CD14-positive monocyte (primary cell): Measurements from ENCODE around the gene MSTN. TPM values are rescaled to one million over a fixed set of nuclear protein-coding genes. Genes with fewer than 3 reads are reported as not detected.

Source experiments
- DNase-seq, 3 donors: peaks; one replicate each; pipeline ENCODE4 v3.0.0-alpha.2; 2011 to 2022
- H2AFZ ChIP-seq: 2 replicates; pipeline ENCODE4 v1.6.0; 2012; ENCODE audit warnings: mild to moderate bottlenecking, low read depth, low read length, inconsistent platforms; ENCODE audit not compliant: insufficient read depth, poor library complexity, severe bottlenecking
- H3K27ac ChIP-seq, 2 donors: 1 replicate in 1 of 2; 2 replicates in 1 of 2; pipeline ENCODE4 v1.5.1; 2012 to 2013; ENCODE audit warnings: low read length in 2 of 2, control low read depth in 1 of 2, inconsistent platforms in 1 of 2, low read depth in 1 of 2, mild to moderate bottlenecking in 1 of 2
- H3K27me3 ChIP-seq, 2 donors: one replicate each; pipeline versions ENCODE4 v1.6.0 to v1.6.1; 2011 to 2013; ENCODE audit warnings: low read length in 2 of 2; ENCODE audit not compliant: control insufficient read depth in 2 of 2, insufficient read depth in 2 of 2
- H3K36me3 ChIP-seq, 2 donors: replicated peaks in 1 of 2; 1 replicate in 1 of 2; 2 replicates in 1 of 2; pipeline versions ENCODE4 v1.5.1 to v1.6.1; 2012 to 2013; ENCODE audit warnings: low read length in 2 of 2, control low read depth in 1 of 2, inconsistent platforms in 1 of 2, mild to moderate bottlenecking in 1 of 2; ENCODE audit not compliant: insufficient read depth in 2 of 2, control insufficient read depth in 1 of 2
- H3K4me1 ChIP-seq, 2 donors: 1 replicate in 1 of 2; 2 replicates in 1 of 2; pipeline versions ENCODE4 v1.5.1 to v1.6.1; 2012 to 2013; ENCODE audit warnings: low read length in 2 of 2, control low read depth in 1 of 2, inconsistent platforms in 1 of 2, mild to moderate bottlenecking in 1 of 2, moderate library complexity in 1 of 2; ENCODE audit not compliant: insufficient read depth in 2 of 2, control insufficient read depth in 1 of 2
- H3K4me2 ChIP-seq: replicated peaks from 2 replicates; pipeline ENCODE3; 2012; ENCODE audit warnings: low read length, moderate library complexity, mild to moderate bottlenecking; ENCODE audit not compliant: poor library complexity, severe bottlenecking; ENCODE audit errors: extremely low read depth
- H3K4me3 ChIP-seq, 3 experiments: fragments of 200-600 bp in 1 of 3; sonication (generic) in 1 of 3; replicated peaks in 1 of 3; 1 replicate in 2 of 3; 2 replicates in 1 of 3; pipeline ENCODE4 v1.5.1; 2011 to 2013; ENCODE audit warnings: low read length in 3 of 3, mild to moderate bottlenecking in 3 of 3, control low read depth in 2 of 3, low read depth in 2 of 3, inconsistent platforms in 1 of 3, moderate library complexity in 1 of 3
- H3K79me2 ChIP-seq: 2 replicates; pipeline ENCODE4 v1.6.0; 2012; ENCODE audit warnings: mild to moderate bottlenecking, control low read depth, inconsistent platforms, low read length, moderate library complexity; ENCODE audit not compliant: insufficient read depth
- H3K9ac ChIP-seq: 2 replicates; pipeline ENCODE4 v1.6.0; 2017; ENCODE audit warnings: low read length, mild to moderate bottlenecking; ENCODE audit not compliant: insufficient read depth, poor library complexity, severe bottlenecking
- H3K9me3 ChIP-seq, 2 donors: replicated peaks in 1 of 2; 1 replicate in 1 of 2; 2 replicates in 1 of 2; pipeline versions ENCODE4 v1.5.1 to v1.6.1; 2012 to 2013; ENCODE audit warnings: low read length in 2 of 2, control low read depth in 1 of 2; ENCODE audit not compliant: control insufficient read depth in 1 of 2, insufficient read depth in 1 of 2
- H4K20me1 ChIP-seq: 2 replicates; pipeline ENCODE4 v1.6.0; 2012; ENCODE audit warnings: mild to moderate bottlenecking, low read length, control low read depth, moderate library complexity; ENCODE audit not compliant: insufficient read depth
- H3K27ac Mint-ChIP-seq, 7 donors: one replicate each; pipeline ENCODE4 v1.8.0; 2020; ENCODE audit warnings: mild to moderate bottlenecking in 7 of 7, mixed read lengths in 7 of 7, moderate library complexity in 6 of 7, inconsistent platforms in 2 of 7
- H3K27me3 Mint-ChIP-seq, 3 donors: one replicate each; pipeline ENCODE4 v1.8.0; 2021 to 2022; ENCODE audit warnings: low read depth in 3 of 3, mild to moderate bottlenecking in 3 of 3, mixed read lengths in 3 of 3, moderate library complexity in 3 of 3, inconsistent platforms in 1 of 3
- H3K36me3 Mint-ChIP-seq, 2 donors: one replicate each; pipeline ENCODE4 v1.8.0; 2020; ENCODE audit warnings: mixed read lengths in 2 of 2, inconsistent platforms in 1 of 2, mild to moderate bottlenecking in 1 of 2
- H3K4me1 Mint-ChIP-seq: one replicate; pipeline ENCODE4 v1.8.0; 2020; ENCODE audit warnings: mild to moderate bottlenecking, mixed read lengths
- H3K4me3 Mint-ChIP-seq, 2 donors: one replicate each; pipeline ENCODE4 v1.8.0; 2020; ENCODE audit warnings: mild to moderate bottlenecking in 2 of 2, mixed read lengths in 2 of 2, moderate library complexity in 1 of 2
- H3K9me3 Mint-ChIP-seq, 7 donors: one replicate each; pipeline ENCODE4 v1.8.0; 2020 to 2022; ENCODE audit warnings: mixed read lengths in 7 of 7, mild to moderate bottlenecking in 6 of 7, moderate library complexity in 6 of 7, inconsistent platforms in 2 of 7
- WGBS: methylation state at CpG from one replicate; pipeline ENCODE4 v1.1.5; 2013; ENCODE audit warnings: missing lambda C conversion rate; ENCODE audit not compliant: insufficient coverage; 5-methylcytosine and 5-hydroxymethylcytosine counted together
- intact Hi-C, 2 donors: fragments of 100-400 bp; cut with micrococcal nuclease; formaldehyde crosslinking; loops; one replicate each; pipeline versions ENCODE4 v1.15.0 to v1.15.1; 2023
- polyA plus RNA-seq, 3 donors: library from polyadenylated mRNA; depleted of rRNA in 1 of 3; unstranded in 2 of 3; stranded (reverse) in 1 of 3; fragments of 300-500 nt in 2 of 3; fragments of >200 nt in 1 of 3; fragmentation: Illumina TruSeq in 2 of 3; gene quantifications; 1 replicate in 2 of 3; 2 replicates in 1 of 3; pipeline ENCODE4 v1.2.3, GENCODE V29; 2012 to 2021
- TF ChIP-seq, protein P1 (sequence below): fragments of 200-600 bp; IDR thresholded peaks from one replicate; pipeline ENCODE4 v1.8.0; 2022; ENCODE audit warnings: antibody characterized with exemption, mild to moderate bottlenecking

Gene MSTN
- polyA plus RNA-seq, 3 donors: not detected

- H3K79me2 ChIP-seq: no peaks in the 10 kb centered on the region
- peaks cover 0 to 8% of the 10 kb centered on the region in 2 donors for H3K9me3 ChIP-seq
- no peaks in the 10 kb centered on the region for H3K4me1 ChIP-seq
- no peak overlapping the region for H3K9ac ChIP-seq
- peaks cover 0 to 2% (median 0%) of the 10 kb centered on the region in 3 donors for H3K27me3 Mint-ChIP-seq
- no peak overlapping the region for H3K4me3 ChIP-seq
- H3K36me3 ChIP-seq: no peaks in the 10 kb centered on the region
- peaks cover 1% of the 10 kb centered on the region for H3K4me1 Mint-ChIP-seq
- H3K27me3 ChIP-seq: no peaks in the 10 kb centered on the region
- no peak for DNase-seq
- H4K20me1 ChIP-seq: no peaks in the 10 kb centered on the region
- peaks cover 3 to 13% (median 8%) of the 10 kb centered on the region in 7 donors for H3K9me3 Mint-ChIP-seq
- no peak overlapping the region for H3K27ac ChIP-seq
- no peak overlapping the region for H2AFZ ChIP-seq
- TF ChIP-seq, protein P1, sequence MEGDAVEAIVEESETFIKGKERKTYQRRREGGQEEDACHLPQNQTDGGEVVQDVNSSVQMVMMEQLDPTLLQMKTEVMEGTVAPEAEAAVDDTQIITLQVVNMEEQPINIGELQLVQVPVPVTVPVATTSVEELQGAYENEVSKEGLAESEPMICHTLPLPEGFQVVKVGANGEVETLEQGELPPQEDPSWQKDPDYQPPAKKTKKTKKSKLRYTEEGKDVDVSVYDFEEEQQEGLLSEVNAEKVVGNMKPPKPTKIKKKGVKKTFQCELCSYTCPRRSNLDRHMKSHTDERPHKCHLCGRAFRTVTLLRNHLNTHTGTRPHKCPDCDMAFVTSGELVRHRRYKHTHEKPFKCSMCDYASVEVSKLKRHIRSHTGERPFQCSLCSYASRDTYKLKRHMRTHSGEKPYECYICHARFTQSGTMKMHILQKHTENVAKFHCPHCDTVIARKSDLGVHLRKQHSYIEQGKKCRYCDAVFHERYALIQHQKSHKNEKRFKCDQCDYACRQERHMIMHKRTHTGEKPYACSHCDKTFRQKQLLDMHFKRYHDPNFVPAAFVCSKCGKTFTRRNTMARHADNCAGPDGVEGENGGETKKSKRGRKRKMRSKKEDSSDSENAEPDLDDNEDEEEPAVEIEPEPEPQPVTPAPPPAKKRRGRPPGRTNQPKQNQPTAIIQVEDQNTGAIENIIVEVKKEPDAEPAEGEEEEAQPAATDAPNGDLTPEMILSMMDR: no peak
- H3K36me3 Mint-ChIP-seq: no peaks in the 10 kb centered on the region
- H3K27ac Mint-ChIP-seq: no peak overlapping the region
- no peak overlapping the region for H3K4me3 Mint-ChIP-seq
- intact Hi-C loops: no loop called here
- H3K4me2 ChIP-seq: no peak overlapping the region
- WGBS: 60% methylated on average over 1 of the region's 3 CpGs
These were observed 37.6 kb upstream of the MSTN start for GRCh38 chr2:190099890-190100697.

DNA sequence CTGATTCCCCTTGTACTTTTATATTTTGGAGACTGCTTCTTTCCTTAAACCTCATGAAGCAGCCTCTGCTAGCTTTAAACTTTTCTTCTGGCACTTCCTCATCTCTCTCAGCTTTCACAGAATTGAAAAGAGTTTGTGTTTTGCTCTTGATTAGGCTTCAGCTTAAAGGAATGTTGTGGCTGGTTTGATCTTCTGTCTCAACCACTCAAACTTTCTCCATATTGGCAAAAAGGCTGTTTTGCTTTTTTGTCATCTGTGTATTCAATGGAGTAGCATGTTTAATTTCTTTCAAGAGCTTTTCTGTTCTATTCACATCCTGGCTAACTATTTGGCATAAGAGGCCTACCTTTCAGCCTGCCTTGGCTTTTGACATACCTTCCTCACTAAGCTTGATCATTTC lies 36.3 kb upstream of the MSTN start:
- Histone ChIP-seq H3K79me2 (no peaks in the 10 kb centered on the region), H4K20me1 (no peaks in the 10 kb centered on the region), H3K9me3 (peaks cover 0 to 8% of the 10 kb centered on the region in 2 donors), H3K4me2 (no peak overlapping the region), H3K4me1 (no peaks in the 10 kb centered on the region), H3K9ac (no peak overlapping the region), H3K27ac (no peak overlapping the region), H3K4me3 (no peak overlapping the region), H3K27me3 (no peaks in the 10 kb centered on the region), H2AFZ (no peak overlapping the region), H3K36me3 (no peaks in the 10 kb centered on the region)
- intact Hi-C loops: no loop called here
- H3K4me1 Mint-ChIP-seq: peaks cover 1% of the 10 kb centered on the region
- peaks cover 3 to 13% (median 8%) of the 10 kb centered on the region in 7 donors for H3K9me3 Mint-ChIP-seq
- H3K36me3 Mint-ChIP-seq: no peaks in the 10 kb centered on the region
- TF ChIP-seq, protein P1: no peak
- no peak overlapping the region for H3K27ac Mint-ChIP-seq
- H3K4me3 Mint-ChIP-seq: no peak overlapping the region
- no peaks in the 10 kb centered on the region for H3K27me3 Mint-ChIP-seq
- DNase-seq: no peak
